Measurements from ENCODE around the gene ZNF562. TPM values are rescaled to one million over a fixed set of nuclear protein-coding genes. Genes with fewer than 3 reads are reported as not detected.
A peak's percentile ranks its signal among the peaks of the same experiment; 100 is the strongest.

The ZNF562 gene
- total RNA-seq, 3 donors from 2014 or later = 27.9 to 49.4 (median 41.5) TPM

DNA sequence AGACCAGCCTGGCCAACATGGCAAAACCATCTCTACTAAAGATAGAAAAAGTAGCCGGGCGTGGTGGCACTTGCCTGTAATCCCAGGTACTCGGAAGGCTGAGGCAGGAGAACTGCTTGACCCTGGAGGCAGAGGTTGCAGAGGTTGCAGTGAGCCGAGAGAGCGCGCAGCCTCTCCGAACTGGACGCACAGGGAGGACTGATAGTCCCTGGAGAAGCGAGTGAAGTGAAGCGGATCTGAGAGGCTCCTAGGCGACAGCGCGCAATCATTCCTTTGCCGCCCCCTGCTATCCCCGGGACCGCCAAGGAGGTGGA, 54.1 kb downstream of the ZNF562 start:
- Histone ChIP-seq H3K4me1 (ENCODE audit: low read depth) (peaks cover 7% of the 10 kb centered on the region), H3K9me3 (no peaks in the 10 kb centered on the region), H3K36me3 (ENCODE audit: low read depth) (peaks cover 5% of the 10 kb centered on the region), H3K4me3 (peak overlapping the region; percentile 53)
- ATAC-seq = peak; percentile 68
- TF ChIP-seq, protein P1, sequence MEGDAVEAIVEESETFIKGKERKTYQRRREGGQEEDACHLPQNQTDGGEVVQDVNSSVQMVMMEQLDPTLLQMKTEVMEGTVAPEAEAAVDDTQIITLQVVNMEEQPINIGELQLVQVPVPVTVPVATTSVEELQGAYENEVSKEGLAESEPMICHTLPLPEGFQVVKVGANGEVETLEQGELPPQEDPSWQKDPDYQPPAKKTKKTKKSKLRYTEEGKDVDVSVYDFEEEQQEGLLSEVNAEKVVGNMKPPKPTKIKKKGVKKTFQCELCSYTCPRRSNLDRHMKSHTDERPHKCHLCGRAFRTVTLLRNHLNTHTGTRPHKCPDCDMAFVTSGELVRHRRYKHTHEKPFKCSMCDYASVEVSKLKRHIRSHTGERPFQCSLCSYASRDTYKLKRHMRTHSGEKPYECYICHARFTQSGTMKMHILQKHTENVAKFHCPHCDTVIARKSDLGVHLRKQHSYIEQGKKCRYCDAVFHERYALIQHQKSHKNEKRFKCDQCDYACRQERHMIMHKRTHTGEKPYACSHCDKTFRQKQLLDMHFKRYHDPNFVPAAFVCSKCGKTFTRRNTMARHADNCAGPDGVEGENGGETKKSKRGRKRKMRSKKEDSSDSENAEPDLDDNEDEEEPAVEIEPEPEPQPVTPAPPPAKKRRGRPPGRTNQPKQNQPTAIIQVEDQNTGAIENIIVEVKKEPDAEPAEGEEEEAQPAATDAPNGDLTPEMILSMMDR (IDR thresholded peaks at IDR 0.05) = no peak
- intact Hi-C loops (cut with DNase I, micrococcal nuclease) = loop anchor here (5.0 to 10.0 kb wide), 2 partner anchors 174 to 177 kb away; no protein-coding TSS in a partner anchor
- DNase-seq = no peak

DNA sequence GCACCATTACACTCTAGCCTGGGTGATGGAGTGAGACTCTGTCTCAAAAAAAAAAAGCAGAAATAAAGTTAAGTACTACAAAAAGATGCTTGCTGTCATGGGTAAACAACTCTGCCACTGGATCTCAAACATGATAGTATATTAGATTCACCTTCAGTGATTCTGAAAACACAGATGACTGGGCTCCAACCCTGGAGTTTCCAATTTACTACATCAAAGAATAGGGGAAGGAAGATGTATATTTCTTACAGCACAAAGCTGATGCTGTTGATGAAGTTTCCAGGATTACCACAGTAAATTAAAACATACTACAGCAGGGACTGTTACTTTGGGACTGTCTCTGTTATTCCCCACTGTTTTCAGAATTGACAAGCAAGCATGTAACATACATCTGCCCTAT, 59.1 kb downstream of the ZNF562 start:
- H3K9me3 ChIP-seq = peaks cover 35% of the 10 kb centered on the region
- intact Hi-C loops (cut with DNase I, micrococcal nuclease) = no loop called here
- no peak overlapping the region for H3K4me3 ChIP-seq
- TF ChIP-seq, protein P1 (IDR thresholded peaks at IDR 0.05) = no peak
- peaks cover 7% of the 10 kb centered on the region for H3K4me1 ChIP-seq (ENCODE audit: low read depth)
- ATAC-seq = no peak
- DNase-seq = no peak
- H3K36me3 ChIP-seq (ENCODE audit: low read depth) = peaks cover 43% of the 10 kb centered on the region

DNA sequence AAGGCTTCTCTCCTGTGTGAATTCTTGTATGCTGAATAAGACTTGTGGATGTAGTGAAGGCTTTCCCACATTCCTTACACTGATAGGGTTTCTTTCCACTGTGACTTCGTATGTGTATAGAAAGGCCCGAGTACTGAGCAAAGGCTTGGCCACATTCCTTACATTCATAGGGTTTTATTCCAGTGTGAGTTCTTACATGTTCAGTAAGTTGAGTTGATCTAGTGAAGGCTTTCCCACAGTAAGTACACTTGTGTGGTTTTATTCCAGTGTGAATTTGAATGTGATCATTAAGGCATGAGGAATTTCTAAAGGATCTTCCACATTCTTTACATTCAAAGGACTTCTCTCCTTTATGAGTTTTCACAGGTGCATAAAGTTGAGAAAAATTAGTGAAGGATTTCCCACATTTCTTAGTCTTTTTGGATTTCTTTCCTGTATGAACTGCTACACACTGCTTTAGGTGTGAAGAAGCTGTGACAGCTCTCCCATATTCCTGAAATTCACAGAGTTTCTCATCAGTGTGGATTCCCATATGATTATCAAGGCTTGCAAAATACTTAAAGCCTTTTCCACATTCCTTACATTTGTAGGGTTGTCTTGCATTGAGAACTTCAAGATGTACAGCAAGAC, 64.3 kb downstream of the ZNF562 start:
- Histone ChIP-seq H3K36me3 (ENCODE audit: low read depth) (peaks cover 40% of the 10 kb centered on the region), H3K9me3 (peaks cover 82% of the 10 kb centered on the region), H3K4me3 (no peak overlapping the region), H3K4me1 (ENCODE audit: low read depth) (no peaks in the 10 kb centered on the region)
- intact Hi-C loops (cut with DNase I, micrococcal nuclease) = no loop called here
- ATAC-seq (no peak), DNase-seq (no peak)
- TF ChIP-seq, protein P1 (IDR thresholded peaks at IDR 0.05) = no peak

DNA sequence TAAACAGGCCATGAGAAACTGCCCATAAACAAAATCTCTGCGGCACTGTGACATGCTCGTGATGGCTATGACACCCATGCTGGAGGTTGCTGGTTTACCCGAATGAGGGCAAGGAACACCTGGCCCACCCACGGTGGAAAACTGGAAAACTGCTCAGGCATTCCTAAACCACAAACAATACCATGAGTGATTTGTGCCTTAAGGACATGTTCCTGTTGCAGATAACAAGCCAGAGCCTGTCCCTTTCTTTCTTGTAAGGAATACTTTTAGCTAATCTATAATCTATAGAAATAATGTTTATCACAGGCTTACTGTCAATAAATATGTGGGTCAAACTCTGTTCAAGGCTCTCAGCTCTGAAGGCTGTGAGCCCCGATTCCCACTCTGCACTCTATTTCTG, 66.0 kb downstream of the ZNF562 start:
- DNase-seq (no peak), ATAC-seq (no peak)
- H3K4me1 ChIP-seq (ENCODE audit: low read depth) = no peaks in the 10 kb centered on the region
- intact Hi-C loops (cut with DNase I, micrococcal nuclease) = no loop called here
- TF ChIP-seq, protein P1 (IDR thresholded peaks at IDR 0.05) = no peak
- H3K4me3 ChIP-seq = no peak overlapping the region
- H3K9me3 ChIP-seq = peaks cover 81% of the 10 kb centered on the region
- H3K36me3 ChIP-seq (ENCODE audit: low read depth) = peaks cover 31% of the 10 kb centered on the region

DNA sequence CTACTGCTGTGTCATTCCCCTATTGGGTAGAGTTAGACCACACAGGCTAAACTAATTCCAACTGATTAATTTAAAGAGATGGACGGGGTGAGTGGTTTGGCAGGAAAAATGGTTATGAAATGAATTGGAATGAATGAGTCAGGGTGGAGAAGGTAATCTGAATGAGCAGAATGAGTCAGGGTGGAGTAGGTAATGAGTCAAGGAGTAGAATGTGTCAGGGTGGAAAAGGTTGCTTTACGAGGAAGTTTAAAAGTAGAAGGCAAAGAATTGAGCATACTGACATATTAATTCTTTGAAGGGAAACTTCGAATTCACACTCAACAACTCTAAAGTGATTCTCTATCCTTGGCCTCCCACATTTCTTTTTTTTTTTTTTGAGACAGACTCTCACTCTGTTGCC, 77.9 kb downstream of the ZNF562 start:
- no peak overlapping the region for H3K4me3 ChIP-seq
- TF ChIP-seq, protein P1 (IDR thresholded peaks at IDR 0.05) = no peak
- DNase-seq = no peak
- H3K4me1 ChIP-seq (ENCODE audit: low read depth) = no peaks in the 10 kb centered on the region
- intact Hi-C loops (cut with DNase I, micrococcal nuclease) = no loop called here
- no peak for ATAC-seq
- no peaks in the 10 kb centered on the region for H3K36me3 ChIP-seq (ENCODE audit: low read depth)
- H3K9me3 ChIP-seq = peaks cover 19% of the 10 kb centered on the region

Other genes starting within 250 kb of the ZNF562 start
- gene ZNF266, start 239.5 kb downstream of the ZNF562 start, total RNA-seq = 10 to 100 TPM; 16.6 to 23.9 (median 20.6) TPM
- not detected for gene ZNF560, start 176.5 kb downstream of the ZNF562 start, total RNA-seq
- 10 to 100 TPM in 1 of 3 donors, 1 to 10 TPM in 2; 6.9 to 23.3 (median 9.7) TPM for gene ZNF426, start 136.5 kb downstream of the ZNF562 start, total RNA-seq
- gene ZNF121, start 90.6 kb downstream of the ZNF562 start, total RNA-seq = 10 to 100 TPM; 17.0 to 26.3 (median 22.2) TPM
- gene ZNF561, start 53.9 kb downstream of the ZNF562 start, total RNA-seq = 10 to 100 TPM; 22.6 to 42.2 (median 31.9) TPM
- gene ZNF846, start 93.6 kb upstream of the ZNF562 start, total RNA-seq = 10 to 100 TPM; 13.4 to 22.1 (median 20.2) TPM
- 10 to 100 TPM; 25.7 to 36.1 (median 31.3) TPM for gene FBXL12, start 144.0 kb upstream of the ZNF562 start, total RNA-seq
- gene UBL5, start 152.8 kb upstream of the ZNF562 start, total RNA-seq = 100 to 1,000 TPM; 244 to 293 (median 271) TPM
- gene PIN1, start 160.2 kb upstream of the ZNF562 start, total RNA-seq = 10 to 100 TPM; 44.5 to 64.2 (median 52.5) TPM